SK-N-MC (cell line): ENCODE measurements around the gene SHD.

ENCODE experiments used
- DNase-seq: peaks from one replicate; pipeline ENCODE4 v3.0.0-alpha.2; 2011; ENCODE audit warnings: low read depth, low spot score
- H3K27ac ChIP-seq: fragments of 200-600 bp; sonication (generic); 2 replicates; pipeline ENCODE4 v1.5.1; 2016; ENCODE audit warnings: mixed run types
- H3K36me3 ChIP-seq: fragments of 200-600 bp; sonication (generic); 2 replicates; pipeline ENCODE4 v1.6.1; 2017; ENCODE audit warnings: antibody characterized with exemption, low read length, mixed read lengths; ENCODE audit not compliant: insufficient read depth
- H3K4me3 ChIP-seq: fragments of 200-600 bp; sonication (generic); 2 replicates; pipeline ENCODE4 v1.5.1; 2016
- H3K9ac ChIP-seq: fragments of 200-600 bp; sonication (generic); 2 replicates; pipeline ENCODE4 v1.8.0; 2017; ENCODE audit warnings: mixed run types, mixed read lengths; ENCODE audit not compliant: insufficient read length
- H3K9me3 ChIP-seq: fragments of 200-600 bp; sonication (generic); 2 replicates; pipeline ENCODE4 v1.6.1; 2017; ENCODE audit warnings: low read depth, mild to moderate bottlenecking, antibody characterized with exemption, low read length, moderate library complexity, mixed read lengths
- EZH2 ChIP-seq: fragments of 200-600 bp; sonication (generic); IDR thresholded peaks from one replicate; pipeline ENCODE4 v1.6.1; 2017; ENCODE audit warnings: antibody characterized with exemption
- FOXP2 ChIP-seq: optimal IDR thresholded peaks from 2 replicates; pipeline ENCODE3; 2011; ENCODE audit warnings: mild to moderate bottlenecking, moderate library complexity; ENCODE audit not compliant: insufficient read depth; ENCODE audit errors: extremely low read length, control extremely low read depth
- POLR2AphosphoS5 ChIP-seq: IDR thresholded peaks from 2 replicates; pipeline ENCODE4 v1.6.1; 2012; ENCODE audit warnings: mild to moderate bottlenecking, low read depth, low read length, borderline replicate concordance

Gene SHD

GRCh38 chr19:4303819-4304537 is 24.9 kb downstream of the SHD start:
- Histone ChIP-seq H3K9ac (no peak overlapping the region), H3K27ac (no peak overlapping the region), H3K36me3 (no peaks in the 10 kb centered on the region), H3K9me3 (no peaks in the 10 kb centered on the region), H3K4me3 (peak overlapping the region; percentile 69)
- no peak for DNase-seq
- TF ChIP-seq EZH2 (no peak), FOXP2 (no peak), POLR2AphosphoS5 (no peak)

GRCh38 chr19:4304538-4305256 is 25.6 kb downstream of the SHD start, which contains the start of gene FSD1:
TSS of gene FSD1 (plus strand) at chr19:4304598. CDS start at chr19:4304747, 149 bp downstream.
- Histone ChIP-seq H3K36me3 (no peaks in the 10 kb centered on the region), H3K27ac (no peak within 1 kb of the TSS), H3K9me3 (no peaks in the 10 kb centered on the region), H3K9ac (no peak within 1 kb of the TSS), H3K4me3 (peak within 1 kb of the TSS; percentile 69)
- no peak for DNase-seq
- no peak for TF ChIP-seq FOXP2
- TF ChIP-seq POLR2AphosphoS5, result no peak
- TF ChIP-seq EZH2, result no peak

- Histone ChIP-seq H3K4me3 (no peak overlapping the region), H3K27ac (no peak overlapping the region), H3K9ac (no peak overlapping the region), H3K36me3 (no peaks in the 10 kb centered on the region), H3K9me3 (no peaks in the 10 kb centered on the region)
- no peak for TF ChIP-seq EZH2
- TF ChIP-seq POLR2AphosphoS5, result no peak
- no peak for TF ChIP-seq FOXP2
- DNase-seq, result no peak
Measured at GRCh38 chr19:4305257-4305612, 26.2 kb downstream of the SHD start.

- H3K4me3 ChIP-seq, result no peak overlapping the region
- H3K9me3 ChIP-seq, result no peaks in the 10 kb centered on the region
- H3K9ac ChIP-seq, result no peak overlapping the region
- TF ChIP-seq FOXP2 (no peak), POLR2AphosphoS5 (no peak), EZH2 (no peak)
- H3K27ac ChIP-seq, result no peak overlapping the region
- no peak for DNase-seq
- H3K36me3 ChIP-seq, result no peaks in the 10 kb centered on the region
Measured at GRCh38 chr19:4305659-4306058, 26.6 kb downstream of the SHD start.

GRCh38 chr19:4310247-4311121 is 31.4 kb downstream of the SHD start:
- H3K27ac ChIP-seq, result no peak overlapping the region
- H3K36me3 ChIP-seq, result no peaks in the 10 kb centered on the region
- TF ChIP-seq FOXP2 (no peak), POLR2AphosphoS5 (no peak), EZH2 (no peak)
- no peak overlapping the region for H3K4me3 ChIP-seq
- DNase-seq, result no peak
- H3K9ac ChIP-seq, result no peak overlapping the region
- H3K9me3 ChIP-seq, result no peaks in the 10 kb centered on the region

GRCh38 chr19:4313847-4314490 is 34.9 kb downstream of the SHD start:
- Histone ChIP-seq H3K4me3 (no peak overlapping the region), H3K9me3 (no peaks in the 10 kb centered on the region), H3K27ac (no peak overlapping the region), H3K9ac (no peak overlapping the region), H3K36me3 (no peaks in the 10 kb centered on the region)
- TF ChIP-seq POLR2AphosphoS5 (no peak), EZH2 (no peak), FOXP2 (no peak)
- DNase-seq, result no peak

- TF ChIP-seq EZH2 (no peak), FOXP2 (no peak), POLR2AphosphoS5 (no peak)
- Histone ChIP-seq H3K9ac (no peak overlapping the region), H3K9me3 (no peaks in the 10 kb centered on the region), H3K27ac (no peak overlapping the region), H3K36me3 (no peaks in the 10 kb centered on the region), H3K4me3 (no peak overlapping the region)
- DNase-seq, result no peak
Measured at GRCh38 chr19:4316956-4317355, 37.9 kb downstream of the SHD start.

GRCh38 chr19:4318460-4318859 is 39.4 kb downstream of the SHD start:
- no peak overlapping the region for H3K9ac ChIP-seq
- no peak for TF ChIP-seq FOXP2
- no peak for TF ChIP-seq POLR2AphosphoS5
- TF ChIP-seq EZH2, result no peak
- H3K4me3 ChIP-seq, result no peak overlapping the region
- H3K36me3 ChIP-seq, result no peaks in the 10 kb centered on the region
- H3K27ac ChIP-seq, result no peak overlapping the region
- H3K9me3 ChIP-seq, result no peaks in the 10 kb centered on the region
- DNase-seq, result no peak
